ENCODE results near the gene FLNB.

DNA sequence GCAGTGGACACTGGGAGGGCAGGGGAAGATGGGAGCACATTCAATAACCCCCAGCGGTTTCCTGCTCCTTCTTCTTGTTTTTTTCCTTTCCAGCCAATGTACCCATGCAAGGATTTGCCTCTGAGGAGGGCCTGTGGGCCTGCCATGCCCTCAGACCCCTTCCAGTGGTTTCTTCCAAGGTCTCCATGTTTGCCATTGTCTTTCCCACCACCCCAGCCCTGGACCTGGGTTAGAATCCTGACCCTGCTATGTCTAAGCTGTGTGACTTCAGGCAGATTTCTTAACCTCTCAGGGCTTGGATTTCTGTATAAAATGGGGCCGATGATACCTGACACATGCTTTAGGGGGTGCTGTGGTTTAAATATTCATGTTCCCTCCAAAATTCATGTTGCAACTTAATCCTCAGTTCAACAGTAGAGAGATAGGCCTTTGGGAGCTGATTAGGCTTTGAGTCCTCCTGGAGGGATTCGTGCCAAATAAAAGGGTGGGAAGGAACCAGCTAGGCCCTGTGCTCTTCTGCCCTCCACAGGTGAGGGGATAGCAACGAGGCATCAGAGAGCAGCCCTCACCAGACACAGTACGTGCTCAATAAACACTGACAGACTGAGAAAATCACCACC lies 46.3 kb upstream of the FLNB start:
- TF ChIP-seq DPF2 (IDR thresholded peaks at IDR 0.05) (no peak), NFIC (IDR thresholded peaks at IDR 0.05; ENCODE audit: low read depth, low read length) (no peak), CREB1 (IDR thresholded peaks at IDR 0.05; ENCODE audit: low read depth) (no peak), MXI1 (IDR thresholded peaks at IDR 0.05; ENCODE audit: low read depth, low read length) (no peak)

Data from GM12878 (cell line).